ENCODE data around the gene EXTL1. TPM values are rescaled to one million over a fixed set of nuclear protein-coding genes. Genes with fewer than 3 reads are reported as not detected.

The EXTL1 gene
- total RNA-seq, 4 donors from 2014 or later = not detected

GRCh38 chr1:26081267-26082019 is 59.9 kb downstream of the EXTL1 start:
- TF ChIP-seq POLR2A (IDR thresholded peaks at IDR 0.05) (no peak), CTCF (IDR thresholded peaks at IDR 0.05) (no peak)
- H3K4me3 ChIP-seq = no peak overlapping the region
- intact Hi-C loops (cut with DNase I) = no loop called here
- H3K9me3 ChIP-seq = no peaks in the 10 kb centered on the region
- peaks cover 0 to 7% (median 0%) of the 10 kb centered on the region in 3 donors for H3K4me1 ChIP-seq
- no peak for DNase-seq
- H3K36me3 ChIP-seq = no peaks in the 10 kb centered on the region
- 76 to 80% methylated on average over 7 of the region's 8 CpGs for WGBS, 2 donors
- H3K27ac ChIP-seq = no peak overlapping the region
- peaks cover 0 to 37% (median 0%) of the 10 kb centered on the region in 4 donors for H3K27me3 ChIP-seq

- Histone ChIP-seq H3K27me3 (peaks cover 0 to 34% (median 0%) of the 10 kb centered on the region in 4 donors), H3K4me1 (peaks cover 0 to 7% (median 0%) of the 10 kb centered on the region in 3 donors), H3K4me3 (no peak overlapping the region), H3K27ac (no peak overlapping the region), H3K36me3 (no peaks in the 10 kb centered on the region), H3K9me3 (no peaks in the 10 kb centered on the region)
- intact Hi-C loops (cut with DNase I) = no loop called here
- no peak for DNase-seq
- WGBS, 2 donors = 75 to 85% methylated on average over 3 of the region's 3 CpGs
- TF ChIP-seq POLR2A (IDR thresholded peaks at IDR 0.05) = no peak
- no peak for TF ChIP-seq CTCF (IDR thresholded peaks at IDR 0.05)
Measured at GRCh38 chr1:26082020-26082350, 60.4 kb downstream of the EXTL1 start.

- H3K27me3 ChIP-seq = peaks cover 0 to 32% (median 0%) of the 10 kb centered on the region in 4 donors
- TF ChIP-seq POLR2A (IDR thresholded peaks at IDR 0.05) = no peak
- TF ChIP-seq CTCF (IDR thresholded peaks at IDR 0.05) = no peak
- H3K9me3 ChIP-seq = no peaks in the 10 kb centered on the region
- no peak for DNase-seq
- no peaks in the 10 kb centered on the region for H3K36me3 ChIP-seq
- no peak overlapping the region for H3K4me3 ChIP-seq
- H3K27ac ChIP-seq = no peak overlapping the region
- H3K4me1 ChIP-seq = peaks cover 0 to 7% (median 0%) of the 10 kb centered on the region in 3 donors
- 23% methylated on average over 3 of the region's 5 CpGs; no CpG with 5 or more reads in 1 of the 2 donors for WGBS, 2 donors
- intact Hi-C loops (cut with DNase I) = no loop called here
Measured at GRCh38 chr1:26083208-26083607, 61.6 kb downstream of the EXTL1 start.

GRCh38 chr1:26084091-26084561 is 62.6 kb downstream of the EXTL1 start:
- 39 to 43% methylated on average over 2 of the region's 2 CpGs for WGBS, 2 donors
- no peak for TF ChIP-seq POLR2A (IDR thresholded peaks at IDR 0.05)
- H3K9me3 ChIP-seq = no peaks in the 10 kb centered on the region
- DNase-seq = no peak
- H3K4me3 ChIP-seq = no peak overlapping the region
- H3K4me1 ChIP-seq = no peaks in the 10 kb centered on the region
- intact Hi-C loops (cut with DNase I) = no loop called here
- H3K27me3 ChIP-seq = peaks cover 0 to 32% (median 0%) of the 10 kb centered on the region in 4 donors
- no peak overlapping the region for H3K27ac ChIP-seq
- H3K36me3 ChIP-seq = no peaks in the 10 kb centered on the region

GRCh38 chr1:26084844-26085243 is 63.3 kb downstream of the EXTL1 start:
- no peaks in the 10 kb centered on the region for H3K4me1 ChIP-seq
- H3K27me3 ChIP-seq = peaks cover 0 to 37% (median 0%) of the 10 kb centered on the region in 4 donors
- H3K27ac ChIP-seq = no peak overlapping the region
- no peaks in the 10 kb centered on the region for H3K36me3 ChIP-seq
- H3K4me3 ChIP-seq = no peak overlapping the region
- TF ChIP-seq CTCF (IDR thresholded peaks at IDR 0.05) (no peak), POLR2A (IDR thresholded peaks at IDR 0.05) (no peak)
- no peak for DNase-seq
- no peaks in the 10 kb centered on the region for H3K9me3 ChIP-seq
- 77 to 79% methylated on average over 2 of the region's 2 CpGs for WGBS, 2 donors
- intact Hi-C loops (cut with DNase I) = no loop called here

Small RNA genes lying within 50 kb of the gene (small RNA-seq; reads per million reads assigned to genes)
- 0 reads per million in 4 donors for gene RF00283
- gene RF00492 = 0 reads per million in 4 donors

Other genes with a start within 250 kb of the EXTL1 start
- 10 to 100 TPM; 19.7 to 34.5 (median 24.5) TPM for gene SELENON, start 221.6 kb upstream of the EXTL1 start, total RNA-seq
- 10 to 100 TPM; 24.4 to 53.8 (median 28.3) TPM for gene MTFR1L, start 201.8 kb upstream of the EXTL1 start, total RNA-seq
- 1 to 10 TPM; 1.3 to 5.4 (median 2.5) TPM for gene AUNIP, start 162.3 kb upstream of the EXTL1 start, total RNA-seq
- 10 to 100 TPM in 3 of 4 donors, 1 to 10 TPM in 1; 6.6 to 18.3 (median 12.1) TPM for gene PAQR7, start 146.1 kb upstream of the EXTL1 start, total RNA-seq
- 10 to 100 TPM; 29.6 to 65.5 (median 42.7) TPM for gene STMN1, start 115.4 kb upstream of the EXTL1 start, total RNA-seq
- 10 to 100 TPM in 3 of 4 donors, 1 to 10 TPM in 1; 8.3 to 17.2 (median 11.7) TPM for gene PAFAH2, start 23.7 kb upstream of the EXTL1 start, total RNA-seq
- gene SLC30A2, start 24.3 kb downstream of the EXTL1 start, total RNA-seq = not detected
- 1 to 10 TPM in 1 of 4 donors, under 1 TPM in 1, not detected in 2; 0.23 to 1.7 TPM for gene TRIM63, start 45.9 kb downstream of the EXTL1 start, total RNA-seq
- gene PDIK1L, start 90.0 kb downstream of the EXTL1 start, total RNA-seq = 10 to 100 TPM in 2 of 4 donors, 1 to 10 TPM in 2; 5.6 to 14.0 (median 8.3) TPM
- 1 to 10 TPM in 2 of 4 donors, under 1 TPM in 2; 0.23 to 5.1 (median 2.0) TPM for gene FAM110D, start 137.3 kb downstream of the EXTL1 start, total RNA-seq
- not detected for gene C1orf232, start 147.2 kb downstream of the EXTL1 start, total RNA-seq
- 10 to 100 TPM; 19.2 to 45.6 (median 24.7) TPM for gene ZNF593, start 148.1 kb downstream of the EXTL1 start, total RNA-seq
- gene ZNF593OS, start 150.1 kb downstream of the EXTL1 start, total RNA-seq = not detected
- gene CNKSR1, start 155.7 kb downstream of the EXTL1 start, total RNA-seq = 10 to 100 TPM; 17.8 to 43.3 (median 25.9) TPM
- gene CATSPER4, start 168.8 kb downstream of the EXTL1 start, total RNA-seq = not detected
- gene CEP85, start 212.4 kb downstream of the EXTL1 start, total RNA-seq = 10 to 100 TPM in 3 of 4 donors, 1 to 10 TPM in 1; 7.5 to 14.7 (median 12.5) TPM

Measured in esophagus squamous epithelium (tissue), 5 donors.